ENCODE measurements around the gene MORN1.

- TF ChIP-seq KDM5A (IDR thresholded peaks at IDR 0.05; ENCODE audit: low read length) (no peak), CTCF (IDR thresholded peaks at IDR 0.05; ENCODE audit: control extremely low read depth in 1 of 3, insufficient read depth in 1 of 3, low read depth in 1 of 3, low read length in 3 of 3) (no peak), NRF1 (IDR thresholded peaks at IDR 0.05; ENCODE audit: low read depth, low read length) (no peak), EP300 (IDR thresholded peaks at IDR 0.05; ENCODE audit: borderline replicate concordance in 1 of 2, low read depth in 2 of 2, low read length in 2 of 2) (no peak), SRF (IDR thresholded peaks at IDR 0.05; ENCODE audit: low read depth, low read length) (no peak), SP1 (IDR thresholded peaks at IDR 0.05; ENCODE audit: low read depth, low read length) (no peak), CHD7 (IDR thresholded peaks at IDR 0.05; ENCODE audit: insufficient replicate concordance, low read length) (no peak), ZNF274 (IDR thresholded peaks at IDR 0.05; ENCODE audit: borderline replicate concordance, extremely low read depth, low read length) (no peak), POLR2A (IDR thresholded peaks at IDR 0.05; ENCODE audit: control extremely low read depth in 1 of 2, low read depth in 2 of 2, low read length in 2 of 2) (no peak)
- TF ChIP-seq, protein P1, sequence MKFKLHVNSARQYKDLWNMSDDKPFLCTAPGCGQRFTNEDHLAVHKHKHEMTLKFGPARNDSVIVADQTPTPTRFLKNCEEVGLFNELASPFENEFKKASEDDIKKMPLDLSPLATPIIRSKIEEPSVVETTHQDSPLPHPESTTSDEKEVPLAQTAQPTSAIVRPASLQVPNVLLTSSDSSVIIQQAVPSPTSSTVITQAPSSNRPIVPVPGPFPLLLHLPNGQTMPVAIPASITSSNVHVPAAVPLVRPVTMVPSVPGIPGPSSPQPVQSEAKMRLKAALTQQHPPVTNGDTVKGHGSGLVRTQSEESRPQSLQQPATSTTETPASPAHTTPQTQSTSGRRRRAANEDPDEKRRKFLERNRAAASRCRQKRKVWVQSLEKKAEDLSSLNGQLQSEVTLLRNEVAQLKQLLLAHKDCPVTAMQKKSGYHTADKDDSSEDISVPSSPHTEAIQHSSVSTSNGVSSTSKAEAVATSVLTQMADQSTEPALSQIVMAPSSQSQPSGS (IDR thresholded peaks at IDR 0.05; ENCODE audit: low read length) = no peak
- TF ChIP-seq, protein P2, sequence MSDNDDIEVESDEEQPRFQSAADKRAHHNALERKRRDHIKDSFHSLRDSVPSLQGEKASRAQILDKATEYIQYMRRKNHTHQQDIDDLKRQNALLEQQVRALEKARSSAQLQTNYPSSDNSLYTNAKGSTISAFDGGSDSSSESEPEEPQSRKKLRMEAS (IDR thresholded peaks at IDR 0.05) = no peak
Measured at GRCh38 chr1:2344121-2344681, 47.2 kb downstream of the MORN1 start.

All from H1 (cell line).